ENCODE results near the gene PLXDC2.

PLXDC2 gene

DNA sequence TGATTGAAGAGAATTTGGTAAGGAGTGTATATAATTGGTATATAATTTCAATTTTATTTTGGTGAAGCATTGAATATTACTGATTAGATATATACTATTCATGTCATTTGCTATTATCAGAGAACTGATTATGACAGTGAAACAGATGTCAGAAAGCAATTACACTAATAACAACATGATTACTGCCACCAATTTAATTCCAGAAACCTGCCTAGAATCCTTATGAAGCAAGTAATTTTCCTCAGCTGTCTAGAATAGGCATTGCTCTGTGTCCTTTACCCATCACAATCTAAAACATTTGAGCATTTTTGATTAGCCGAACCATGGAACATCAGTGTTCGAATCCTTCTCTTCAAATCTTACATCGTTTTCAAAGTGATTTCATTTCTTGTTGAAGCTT is 24.5 kb downstream of the PLXDC2 start:
- DNase-seq (ENCODE audit: insufficient read length) (no peak), FAIRE-seq (no peak)
- TF ChIP-seq TAF1 (IDR thresholded peaks at IDR 0.05; ENCODE audit: borderline replicate concordance, low read depth, low read length): no peak
- no peak for TF ChIP-seq POLR2AphosphoS5 (IDR thresholded peaks at IDR 0.05; ENCODE audit: low read depth, low read length)
- no peak for TF ChIP-seq POLR2A (IDR thresholded peaks at IDR 0.05; ENCODE audit: low read depth, low read length)

GRCh38 chr10:19843487-19843886 is 27.3 kb downstream of the PLXDC2 start:
- TF ChIP-seq POLR2A (IDR thresholded peaks at IDR 0.05; ENCODE audit: low read depth, low read length): no peak
- no peak for TF ChIP-seq TAF1 (IDR thresholded peaks at IDR 0.05; ENCODE audit: borderline replicate concordance, low read depth, low read length)
- no peak for TF ChIP-seq POLR2AphosphoS5 (IDR thresholded peaks at IDR 0.05; ENCODE audit: low read depth, low read length)
- DNase-seq (ENCODE audit: insufficient read length): no peak
- FAIRE-seq: no peak

- FAIRE-seq (no peak), DNase-seq (ENCODE audit: insufficient read length) (no peak)
- no peak for TF ChIP-seq POLR2A (IDR thresholded peaks at IDR 0.05; ENCODE audit: low read depth, low read length)
- TF ChIP-seq TAF1 (IDR thresholded peaks at IDR 0.05; ENCODE audit: borderline replicate concordance, low read depth, low read length): no peak
- TF ChIP-seq POLR2AphosphoS5 (IDR thresholded peaks at IDR 0.05; ENCODE audit: low read depth, low read length): no peak
Measured at GRCh38 chr10:19845503-19846368, 29.5 kb downstream of the PLXDC2 start.

DNA sequence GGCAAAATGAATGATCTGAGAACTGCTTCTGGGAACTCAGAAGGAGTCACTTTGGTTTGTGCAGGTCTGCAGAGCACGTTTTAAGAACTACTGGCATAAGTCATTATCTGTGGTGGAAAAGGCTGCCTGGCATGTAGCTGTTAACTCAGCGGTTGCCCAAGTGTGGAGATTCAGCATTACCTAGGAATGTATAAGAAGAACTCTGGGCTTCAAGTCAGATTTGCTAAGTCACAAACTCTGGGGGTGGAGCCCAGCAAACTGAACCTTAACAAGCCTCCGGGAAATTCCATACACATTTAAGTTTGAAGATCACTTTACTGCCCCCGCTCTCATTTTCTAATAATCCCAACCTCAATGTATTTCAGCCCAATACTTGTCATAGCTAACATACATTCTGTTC is 31.1 kb downstream of the PLXDC2 start:
- TF ChIP-seq POLR2AphosphoS5 (IDR thresholded peaks at IDR 0.05; ENCODE audit: low read depth, low read length): no peak
- no peak for TF ChIP-seq TAF1 (IDR thresholded peaks at IDR 0.05; ENCODE audit: borderline replicate concordance, low read depth, low read length)
- no peak for TF ChIP-seq POLR2A (IDR thresholded peaks at IDR 0.05; ENCODE audit: low read depth, low read length)
- no peak for DNase-seq (ENCODE audit: insufficient read length)
- no peak for FAIRE-seq

GRCh38 chr10:19848226-19848985 is 32.2 kb downstream of the PLXDC2 start:
- TF ChIP-seq TAF1 (IDR thresholded peaks at IDR 0.05; ENCODE audit: borderline replicate concordance, low read depth, low read length) (no peak), POLR2A (IDR thresholded peaks at IDR 0.05; ENCODE audit: low read depth, low read length) (no peak), POLR2AphosphoS5 (IDR thresholded peaks at IDR 0.05; ENCODE audit: low read depth, low read length) (no peak)
- DNase-seq (ENCODE audit: insufficient read length) (no peak), FAIRE-seq (no peak)

DNA sequence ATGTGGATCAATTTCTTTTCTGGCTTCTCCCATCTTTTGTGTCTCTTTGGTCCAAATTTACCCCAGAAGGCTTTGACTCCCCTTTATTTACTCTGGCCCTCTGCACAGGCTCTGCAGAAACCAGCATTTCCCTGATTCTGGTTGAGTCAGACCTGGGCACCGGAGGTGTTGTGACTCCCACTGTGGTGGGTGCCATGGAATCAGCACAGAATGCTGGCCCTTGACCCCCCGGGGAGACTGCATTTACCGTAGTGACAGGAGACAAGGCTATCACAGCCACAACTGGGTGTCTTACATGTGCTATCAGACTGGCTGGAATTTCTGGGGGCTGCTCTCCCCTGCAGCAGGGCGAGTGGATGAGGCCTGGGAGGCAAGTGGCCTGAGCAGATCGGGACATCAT is 37.6 kb downstream of the PLXDC2 start:
- FAIRE-seq: no peak
- no peak for TF ChIP-seq POLR2AphosphoS5 (IDR thresholded peaks at IDR 0.05; ENCODE audit: low read depth, low read length)
- TF ChIP-seq TAF1 (IDR thresholded peaks at IDR 0.05; ENCODE audit: borderline replicate concordance, low read depth, low read length): no peak
- TF ChIP-seq POLR2A (IDR thresholded peaks at IDR 0.05; ENCODE audit: low read depth, low read length): no peak
- no peak for DNase-seq (ENCODE audit: insufficient read length)

DNA sequence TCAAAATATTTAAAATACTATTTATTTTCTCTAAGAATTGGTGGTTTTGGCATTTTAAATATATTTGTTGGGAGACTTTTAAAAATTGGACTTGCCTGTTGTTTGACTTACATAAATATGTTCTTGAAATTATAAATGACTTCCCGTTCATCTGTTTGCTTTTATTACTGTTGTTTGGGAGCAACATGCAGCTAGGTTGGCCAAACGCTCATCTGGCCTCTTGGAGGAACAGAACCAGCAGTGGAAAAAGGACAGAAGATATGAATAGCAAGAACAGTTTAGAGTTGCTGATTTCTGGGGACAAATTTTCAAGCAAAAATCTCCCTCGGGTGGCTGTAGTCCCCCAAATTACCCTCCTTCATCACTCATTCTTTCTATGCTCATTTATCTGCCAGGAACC is 41.6 kb downstream of the PLXDC2 start:
- FAIRE-seq: no peak
- DNase-seq (ENCODE audit: insufficient read length): no peak
- no peak for TF ChIP-seq TAF1 (IDR thresholded peaks at IDR 0.05; ENCODE audit: borderline replicate concordance, low read depth, low read length)
- TF ChIP-seq POLR2A (IDR thresholded peaks at IDR 0.05; ENCODE audit: low read depth, low read length): no peak
- no peak for TF ChIP-seq POLR2AphosphoS5 (IDR thresholded peaks at IDR 0.05; ENCODE audit: low read depth, low read length)

DNA sequence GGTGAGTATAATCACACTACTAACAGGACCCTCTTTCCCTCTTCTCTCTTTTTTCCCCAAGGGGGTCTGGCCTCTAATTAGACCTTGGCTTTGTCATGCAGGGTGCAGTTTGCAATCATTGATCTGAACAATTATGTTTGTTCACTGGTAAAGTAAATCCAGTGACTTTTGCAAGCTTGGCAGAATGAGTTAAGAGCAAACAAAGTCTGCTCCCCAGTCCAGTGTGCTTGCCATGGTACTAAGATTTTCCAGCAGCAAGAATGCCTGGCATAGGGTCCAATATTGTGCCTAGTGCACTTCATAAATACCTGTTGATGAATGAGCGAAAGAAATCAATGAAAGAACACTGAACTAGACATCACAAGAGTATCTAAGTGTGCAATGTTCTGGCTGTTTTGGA is 43.9 kb downstream of the PLXDC2 start:
- no peak for TF ChIP-seq POLR2A (IDR thresholded peaks at IDR 0.05; ENCODE audit: low read depth, low read length)
- TF ChIP-seq POLR2AphosphoS5 (IDR thresholded peaks at IDR 0.05; ENCODE audit: low read depth, low read length): no peak
- TF ChIP-seq TAF1 (IDR thresholded peaks at IDR 0.05; ENCODE audit: borderline replicate concordance, low read depth, low read length): no peak

GRCh38 chr10:19862811-19863515 is 46.7 kb downstream of the PLXDC2 start:
- DNase-seq (ENCODE audit: insufficient read length) (no peak), FAIRE-seq (no peak)
- no peak for TF ChIP-seq POLR2A (IDR thresholded peaks at IDR 0.05; ENCODE audit: low read depth, low read length)
- TF ChIP-seq POLR2AphosphoS5 (IDR thresholded peaks at IDR 0.05; ENCODE audit: low read depth, low read length): no peak
- no peak for TF ChIP-seq TAF1 (IDR thresholded peaks at IDR 0.05; ENCODE audit: borderline replicate concordance, low read depth, low read length)

More for the DNA sequence above, 43.9 kb downstream of the PLXDC2 start:
- DNase-seq (ENCODE audit: insufficient read length) (no peak), FAIRE-seq (no peak)

GRCh38 chr10:19865676-19866075 is 49.4 kb downstream of the PLXDC2 start:
- DNase-seq (ENCODE audit: insufficient read length): no peak
- TF ChIP-seq TAF1 (IDR thresholded peaks at IDR 0.05; ENCODE audit: borderline replicate concordance, low read depth, low read length) (no peak), POLR2AphosphoS5 (IDR thresholded peaks at IDR 0.05; ENCODE audit: low read depth, low read length) (no peak), POLR2A (IDR thresholded peaks at IDR 0.05; ENCODE audit: low read depth, low read length) (no peak)
- FAIRE-seq: no peak

DNA sequence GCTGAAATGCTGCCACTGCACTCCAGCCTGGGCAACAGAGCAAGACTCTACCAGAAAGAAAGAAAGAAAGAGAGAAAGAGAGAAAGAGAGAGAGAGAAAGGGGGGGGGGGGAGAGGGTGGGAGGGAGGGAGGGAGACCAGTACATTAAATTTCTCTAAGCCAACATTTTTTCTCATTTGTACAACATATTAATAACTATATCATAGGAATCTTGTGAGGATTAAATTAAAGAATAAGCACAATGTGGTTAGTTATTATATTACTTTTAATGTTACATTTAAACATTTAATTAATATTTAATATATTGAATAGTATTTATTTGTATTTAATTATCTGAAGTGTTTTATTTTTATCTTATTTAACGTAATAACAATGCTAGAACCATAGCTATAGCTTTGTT is 53.1 kb downstream of the PLXDC2 start:
- TF ChIP-seq POLR2AphosphoS5 (IDR thresholded peaks at IDR 0.05; ENCODE audit: low read depth, low read length): no peak
- TF ChIP-seq POLR2A (IDR thresholded peaks at IDR 0.05; ENCODE audit: low read depth, low read length): no peak
- no peak for TF ChIP-seq TAF1 (IDR thresholded peaks at IDR 0.05; ENCODE audit: borderline replicate concordance, low read depth, low read length)
- DNase-seq (ENCODE audit: insufficient read length): no peak
- no peak for FAIRE-seq

Data from GM12892 (cell line).